Right renal cortex interstitium (tissue), 3 donors: ENCODE measurements around the gene DHCR24. TPM values are rescaled to one million over a fixed set of nuclear protein-coding genes. Genes with fewer than 3 reads are reported as not detected.

Experiments used
- DNase-seq, 3 donors: peaks; one replicate each; pipeline ENCODE4 v3.0.0-alpha.2; 2013; ENCODE audit warnings: low read depth in 3 of 3, low spot score in 2 of 3
- polyA plus RNA-seq, 3 donors: library from polyadenylated mRNA; unstranded; fragments of 120-200 nt; gene quantifications; one replicate each; pipeline ENCODE4 v1.2.1, GENCODE V29; 2013; ENCODE audit not compliant: insufficient read length in 3 of 3

Gene DHCR24
- polyA plus RNA-seq, 3 donors = 73.8 to 99.7 (median 80.2) TPM

- no peak for DNase-seq
These were observed 40.2 kb downstream of the DHCR24 start for GRCh38 chr1:54846716-54847284.

GRCh38 chr1:54846301-54846700 is 40.7 kb downstream of the DHCR24 start:
- no peak for DNase-seq

- no peak for DNase-seq
These were observed 41.2 kb downstream of the DHCR24 start for GRCh38 chr1:54845772-54846171.

GRCh38 chr1:54844564-54844963 is 42.4 kb downstream of the DHCR24 start:
- DNase-seq = no peak

- DNase-seq = no peak
These were observed 43.5 kb downstream of the DHCR24 start for GRCh38 chr1:54843449-54843848.

GRCh38 chr1:54842963-54843362 is 44.0 kb downstream of the DHCR24 start:
- DNase-seq = no peak

GRCh38 chr1:54842206-54842915 is 44.6 kb downstream of the DHCR24 start:
- DNase-seq = no peak

- DNase-seq = no peak
These were observed 47.2 kb downstream of the DHCR24 start for GRCh38 chr1:54839824-54840223.

- DNase-seq = no peak
These were observed 48.3 kb downstream of the DHCR24 start for GRCh38 chr1:54838565-54839180.

GRCh38 chr1:54837002-54837853 is 49.8 kb downstream of the DHCR24 start:
- no peak for DNase-seq

- DNase-seq = no peak
These were observed 50.4 kb downstream of the DHCR24 start for GRCh38 chr1:54836594-54836993.

- DNase-seq = no peak
These were observed 51.0 kb downstream of the DHCR24 start for GRCh38 chr1:54835970-54836369.

- DNase-seq = no peak
These were observed 51.7 kb downstream of the DHCR24 start for GRCh38 chr1:54835131-54835898.

GRCh38 chr1:54834007-54834541 is 52.9 kb downstream of the DHCR24 start:
- no peak for DNase-seq

- DNase-seq = no peak
These were observed 53.9 kb downstream of the DHCR24 start for GRCh38 chr1:54833121-54833520.

GRCh38 chr1:54826226-54826816 is 60.7 kb downstream of the DHCR24 start:
- DNase-seq = no peak

GRCh38 chr1:54825696-54826095 is 61.3 kb downstream of the DHCR24 start:
- no peak for DNase-seq

GRCh38 chr1:54823670-54824069 is 63.3 kb downstream of the DHCR24 start:
- DNase-seq = no peak

- no peak for DNase-seq
These were observed 67.3 kb downstream of the DHCR24 start for GRCh38 chr1:54819733-54820132.

GRCh38 chr1:54819195-54819536 is 67.8 kb downstream of the DHCR24 start:
- no peak for DNase-seq
